ENCODE measurements around the gene WDR64.

DNA sequence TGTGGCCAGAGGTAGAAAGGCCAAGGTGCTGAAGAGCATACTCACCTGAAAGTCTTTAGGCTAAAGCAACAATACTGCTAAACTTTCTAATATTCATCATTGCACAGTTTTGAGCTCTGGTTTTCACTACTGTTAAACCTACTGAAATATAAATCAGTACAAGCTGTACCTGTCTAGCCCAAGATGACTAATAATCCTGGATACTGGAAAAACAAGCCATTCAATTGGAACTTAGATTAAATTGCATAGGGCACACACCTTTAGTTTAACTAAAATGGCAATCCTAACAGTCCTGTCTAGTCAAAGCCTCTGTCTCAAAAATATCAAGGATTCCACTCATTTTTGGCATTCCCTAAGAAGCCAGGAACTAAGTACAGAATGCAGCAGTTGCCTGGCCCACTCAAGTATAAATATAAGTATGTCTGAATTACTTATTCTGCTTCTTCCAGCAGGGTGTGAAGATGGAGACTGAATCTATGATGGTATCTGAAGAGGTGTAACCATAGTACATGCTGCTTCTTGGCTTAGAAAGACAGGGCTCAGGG, 15.0 kb upstream of the WDR64 start:
- TF ChIP-seq, protein P1, sequence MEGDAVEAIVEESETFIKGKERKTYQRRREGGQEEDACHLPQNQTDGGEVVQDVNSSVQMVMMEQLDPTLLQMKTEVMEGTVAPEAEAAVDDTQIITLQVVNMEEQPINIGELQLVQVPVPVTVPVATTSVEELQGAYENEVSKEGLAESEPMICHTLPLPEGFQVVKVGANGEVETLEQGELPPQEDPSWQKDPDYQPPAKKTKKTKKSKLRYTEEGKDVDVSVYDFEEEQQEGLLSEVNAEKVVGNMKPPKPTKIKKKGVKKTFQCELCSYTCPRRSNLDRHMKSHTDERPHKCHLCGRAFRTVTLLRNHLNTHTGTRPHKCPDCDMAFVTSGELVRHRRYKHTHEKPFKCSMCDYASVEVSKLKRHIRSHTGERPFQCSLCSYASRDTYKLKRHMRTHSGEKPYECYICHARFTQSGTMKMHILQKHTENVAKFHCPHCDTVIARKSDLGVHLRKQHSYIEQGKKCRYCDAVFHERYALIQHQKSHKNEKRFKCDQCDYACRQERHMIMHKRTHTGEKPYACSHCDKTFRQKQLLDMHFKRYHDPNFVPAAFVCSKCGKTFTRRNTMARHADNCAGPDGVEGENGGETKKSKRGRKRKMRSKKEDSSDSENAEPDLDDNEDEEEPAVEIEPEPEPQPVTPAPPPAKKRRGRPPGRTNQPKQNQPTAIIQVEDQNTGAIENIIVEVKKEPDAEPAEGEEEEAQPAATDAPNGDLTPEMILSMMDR (IDR thresholded peaks at IDR 0.05): no peak
- TF ChIP-seq EP300 (IDR thresholded peaks at IDR 0.05) (no peak), POLR2AphosphoS5 (IDR thresholded peaks at IDR 0.05) (no peak), POLR2A (IDR thresholded peaks at IDR 0.05) (no peak)

All from sigmoid colon (tissue), 4 donors.